BJ (cell line): ENCODE data around the gene FCSK. TPM values are rescaled to one million over a fixed set of nuclear protein-coding genes. Genes with fewer than 3 reads are reported as not detected.

Experiments used
- CTCF ChIA-PET: fragments of 350-600 bp; formaldehyde crosslinking; extraction: SDS; loops from one replicate; lab custom pipeline; 2021; ENCODE audit warnings: antibody characterized with exemption, inconsistent platforms; lab: Yijun Ruan, JAX
- POLR2A ChIA-PET: fragments of 300-600 bp; sonication (Branson Sonifier 250); formaldehyde crosslinking; extraction: SDS; loops from one replicate; lab custom pipeline; 2021; ENCODE audit warnings: antibody characterized with exemption; lab: Charles Lee
- DNase-seq: peaks from one replicate; pipeline ENCODE4 v3.0.0-alpha.2; 2011; ENCODE audit warnings: low read depth
- H3K27me3 ChIP-seq: 2 replicates; pipeline ENCODE4 v1.6.0; 2011; ENCODE audit warnings: low read length; ENCODE audit not compliant: control insufficient read depth, insufficient read depth
- H3K36me3 ChIP-seq: 2 replicates; pipeline ENCODE4 v1.5.1; 2011; ENCODE audit warnings: low read length; ENCODE audit not compliant: control insufficient read depth, insufficient read depth
- H3K4me3 ChIP-seq: 2 replicates; pipeline ENCODE4 v1.5.1; 2011; ENCODE audit warnings: low read depth, mild to moderate bottlenecking, control low read depth, low read length
- CTCF ChIP-seq: IDR thresholded peaks from 2 replicates; pipeline ENCODE4 v1.5.1; 2011; ENCODE audit warnings: low read depth, mild to moderate bottlenecking, control low read depth, inconsistent platforms, low read length, moderate library complexity; ENCODE audit not compliant: insufficient read depth
- polyA plus RNA-seq: library from polyadenylated mRNA; depleted of rRNA; stranded (reverse); fragments of >200 nt; gene quantifications from 2 replicates; pipeline ENCODE4 v1.2.3, GENCODE V29; 2011

Gene FCSK
- polyA plus RNA-seq, 1 experiment: 9.0 TPM

- ChIA-PET CTCF (interaction anchor here (1.3 kb wide), 1 partner anchor 38 kb away, joined by 4 read pairs; no protein-coding TSS in a partner anchor), POLR2A (no interaction called here)
- no peak for TF ChIP-seq CTCF
- H3K36me3 ChIP-seq: peaks cover 2% of the 10 kb centered on the region; the same call in 1 of the 2 replicates
- no peak overlapping the region for H3K4me3 ChIP-seq
- DNase-seq: no peak
- no peaks in the 10 kb centered on the region for H3K27me3 ChIP-seq
Observed at GRCh38 chr16:70432356-70432722, 22.1 kb upstream of the FCSK start.

- ChIA-PET POLR2A (no interaction called here), CTCF (interaction anchor here (1.3 kb wide), 1 partner anchor 38 kb away, joined by 4 read pairs; no protein-coding TSS in a partner anchor)
- DNase-seq: no peak
- TF ChIP-seq CTCF: no peak
- Histone ChIP-seq H3K36me3 (peaks cover 2% of the 10 kb centered on the region; the same call in 1 of the 2 replicates), H3K4me3 (no peak overlapping the region), H3K27me3 (no peaks in the 10 kb centered on the region)
Observed at GRCh38 chr16:70432723-70433457, 21.5 kb upstream of the FCSK start.

- POLR2A ChIA-PET: interaction anchor here (0.6 kb wide), 1 partner anchor 83 kb away, joined by 3 read pairs; no protein-coding TSS in a partner anchor
- H3K27me3 ChIP-seq: no peaks in the 10 kb centered on the region
- CTCF ChIA-PET: interaction anchor here (1.1 kb wide), 1 partner anchor 11 kb away, joined by 3 read pairs; no protein-coding TSS in a partner anchor
- no peak for TF ChIP-seq CTCF
- H3K4me3 ChIP-seq: no peak overlapping the region
- H3K36me3 ChIP-seq: peaks cover 2% of the 10 kb centered on the region; the same call in 1 of the 2 replicates
- peak; percentile 67 for DNase-seq
Observed at GRCh38 chr16:70433458-70434103, 20.8 kb upstream of the FCSK start.

GRCh38 chr16:70434484-70435260, 19.7 kb upstream of the FCSK start:
- TF ChIP-seq CTCF: no peak
- DNase-seq: no peak

More at GRCh38 chr16:70434484-70435260, 19.7 kb upstream of the FCSK start:
- Histone ChIP-seq H3K27me3 (no peaks in the 10 kb centered on the region), H3K36me3 (peaks cover 2% of the 10 kb centered on the region; the same call in 1 of the 2 replicates), H3K4me3 (no peak overlapping the region)
- POLR2A ChIA-PET: interaction anchor here (0.6 kb wide), 1 partner anchor 84 kb away, joined by 3 read pairs; no protein-coding TSS in a partner anchor
- CTCF ChIA-PET: interaction anchor here (1.1 kb wide), 1 partner anchor 12 kb away, joined by 3 read pairs; no protein-coding TSS in a partner anchor
